Smooth muscle cell (in vitro differentiated cells): ENCODE data around the gene JPH3. TPM values are rescaled to one million over a fixed set of nuclear protein-coding genes. Genes with fewer than 3 reads are reported as not detected.

Experiments used
- DNase-seq: peaks from one replicate; lab custom pipeline; 2025; ENCODE audit not compliant: unreplicated experiment; lab: John Stamatoyannopoulos, UW
- H2AFZ ChIP-seq: fragments of 200-600 bp; sonication (generic); 2 replicates; pipeline ENCODE4 v1.6.0; 2016; ENCODE audit warnings: antibody characterized with exemption, low read depth, mild to moderate bottlenecking
- H3F3A ChIP-seq: fragments of 200-600 bp; sonication (generic); 2 replicates; pipeline ENCODE4 v1.6.0; 2017; ENCODE audit warnings: antibody characterized with exemption, low read depth
- H3K27ac ChIP-seq: fragments of 200-600 bp; sonication (generic); 2 replicates; pipeline ENCODE4 v1.5.1; 2016; ENCODE audit warnings: low read depth, mild to moderate bottlenecking
- H3K27me3 ChIP-seq: fragments of 200-600 bp; sonication (generic); 2 replicates; pipeline ENCODE4 v1.6.1; 2016; ENCODE audit warnings: low read depth, mild to moderate bottlenecking
- H3K36me3 ChIP-seq: fragments of 200-600 bp; sonication (generic); 2 replicates; pipeline ENCODE4 v1.5.1; 2016; ENCODE audit warnings: low read depth
- H3K4me1 ChIP-seq: fragments of 200-600 bp; sonication (generic); 2 replicates; pipeline ENCODE4 v1.5.1; 2016; ENCODE audit warnings: low read depth
- H3K4me2 ChIP-seq: fragments of 200-600 bp; sonication (generic); 2 replicates; pipeline ENCODE4 v1.6.0; 2016; ENCODE audit warnings: mild to moderate bottlenecking
- H3K4me3 ChIP-seq: fragments of 200-600 bp; sonication (generic); 2 replicates; pipeline ENCODE4 v1.5.1; 2016; ENCODE audit warnings: mild to moderate bottlenecking
- H3K79me2 ChIP-seq: fragments of 200-600 bp; sonication (generic); 2 replicates; pipeline ENCODE4 v1.6.0; 2016; ENCODE audit warnings: low read depth, mild to moderate bottlenecking
- H3K9ac ChIP-seq: fragments of 200-600 bp; sonication (generic); 2 replicates; pipeline ENCODE4 v1.6.0; 2016; ENCODE audit warnings: low read depth
- H3K9me3 ChIP-seq: fragments of 200-600 bp; sonication (generic); replicated peaks from 2 replicates; pipeline ENCODE4 v1.5.1; 2016; ENCODE audit warnings: low read depth
- H4K20me1 ChIP-seq: fragments of 200-600 bp; sonication (generic); 2 replicates; pipeline ENCODE4 v1.6.0; 2016; ENCODE audit warnings: low read depth
- CTCF ChIP-seq: fragments of 200-600 bp; sonication (generic); IDR thresholded peaks from 2 replicates; pipeline ENCODE4 v1.5.1; 2017; ENCODE audit warnings: borderline replicate concordance, mild to moderate bottlenecking, antibody characterized with exemption; ENCODE audit not compliant: insufficient read depth, poor library complexity, severe bottlenecking
- whole genome bisulfite sequencing: methylation state at CpG from one replicate; pipeline ENCODE4 v1.1.7; 2016; ENCODE audit warnings: low lambda C conversion rate; 5-methylcytosine and 5-hydroxymethylcytosine counted together
- polyA plus RNA-seq: library from polyadenylated mRNA; unstranded; fragments of >200 nt; fragmentation: Nextera tagmentation; extraction: Ambion mirVana; gene quantifications from 2 replicates; pipeline ENCODE4 v1.2.1, GENCODE V29; 2016
- total RNA-seq: library from RNA; depleted of rRNA; stranded (reverse); fragments of >200 nt; gene quantifications from 2 replicates; pipeline ENCODE4 v1.2.3, GENCODE V29; 2014

Gene JPH3
- total and polyA plus RNA-seq, 2 experiments from 2014 or later = 2.1 to 2.4 TPM

- Histone ChIP-seq H3K4me3 (no peak overlapping the region), H2AFZ (no peak overlapping the region), H3K4me2 (peak overlapping the region; percentile 72)
Observed at GRCh38 chr16:87582966-87583325, 19.4 kb upstream of the JPH3 start.

GRCh38 chr16:87583453-87584131 lies 18.7 kb upstream of the JPH3 start:
- DNase-seq = no peak
- Histone ChIP-seq H4K20me1 (no peaks in the 10 kb centered on the region), H3K79me2 (no peaks in the 10 kb centered on the region), H3K9ac (no peak overlapping the region), H3K36me3 (no peaks in the 10 kb centered on the region), H3K9me3 (no peaks in the 10 kb centered on the region), H3K27ac (peak overlapping the region; percentile 99), H3K4me1 (peaks cover 24% of the 10 kb centered on the region), H3K27me3 (no peaks in the 10 kb centered on the region), H3K4me2 (peak overlapping the region; percentile 41), H3K4me3 (no peak overlapping the region), H3F3A (peaks cover 38% of the 10 kb centered on the region), H2AFZ (no peak overlapping the region)
- WGBS = 81% methylated on average over 21 of the region's 23 CpGs
- no peak for TF ChIP-seq CTCF

More at GRCh38 chr16:87582966-87583325, 19.4 kb upstream of the JPH3 start:
- Histone ChIP-seq H3K4me1 (peaks cover 24% of the 10 kb centered on the region), H3K79me2 (no peaks in the 10 kb centered on the region), H3K9me3 (no peaks in the 10 kb centered on the region), H3K27ac (peak overlapping the region; percentile 99), H3K27me3 (no peaks in the 10 kb centered on the region), H3K36me3 (no peaks in the 10 kb centered on the region), H3K9ac (peak overlapping the region; percentile 91), H4K20me1 (no peaks in the 10 kb centered on the region), H3F3A (peaks cover 38% of the 10 kb centered on the region)
- WGBS = 96% methylated on average over 2 of the region's 2 CpGs
- no peak for DNase-seq
- TF ChIP-seq CTCF = no peak

GRCh38 chr16:87584271-87584670 lies 18.0 kb upstream of the JPH3 start:
- H3K9ac ChIP-seq = no peak overlapping the region
- no peaks in the 10 kb centered on the region for H3K36me3 ChIP-seq
- WGBS = 43% methylated on average over 7 of the region's 7 CpGs
- peaks cover 38% of the 10 kb centered on the region for H3F3A ChIP-seq
- H3K9me3 ChIP-seq = no peaks in the 10 kb centered on the region
- no peaks in the 10 kb centered on the region for H3K79me2 ChIP-seq
- peaks cover 24% of the 10 kb centered on the region for H3K4me1 ChIP-seq
- no peaks in the 10 kb centered on the region for H3K27me3 ChIP-seq
- DNase-seq = no peak
- H3K4me3 ChIP-seq = no peak overlapping the region
- H2AFZ ChIP-seq = no peak overlapping the region
- H4K20me1 ChIP-seq = no peaks in the 10 kb centered on the region
- TF ChIP-seq CTCF = no peak
- H3K4me2 ChIP-seq = peak overlapping the region; percentile 41
- H3K27ac ChIP-seq = peak overlapping the region; percentile 99

GRCh38 chr16:87584975-87585374 lies 17.3 kb upstream of the JPH3 start:
- Histone ChIP-seq H3K27ac (peak overlapping the region; percentile 99), H3K4me2 (peak overlapping the region; percentile 41), H3K27me3 (no peaks in the 10 kb centered on the region), H3K36me3 (no peaks in the 10 kb centered on the region), H3K4me3 (no peak overlapping the region), H3K9ac (peak overlapping the region; percentile 60), H4K20me1 (no peaks in the 10 kb centered on the region), H3K4me1 (peaks cover 24% of the 10 kb centered on the region), H3F3A (peaks cover 38% of the 10 kb centered on the region), H3K79me2 (no peaks in the 10 kb centered on the region), H3K9me3 (no peaks in the 10 kb centered on the region), H2AFZ (no peak overlapping the region)
- no peak for DNase-seq
- 97% methylated on average over 8 of the region's 8 CpGs for WGBS
- no peak for TF ChIP-seq CTCF
